OCI-LY3 (cell line): ENCODE results near the gene ESYT1.

Experiments
- CTCF ChIP-seq: fragments of 200-600, 300-600 bp; sonication (generic); IDR thresholded peaks from 2 replicates; pipeline ENCODE4 v1.5.1; 2014; ENCODE audit warnings: antibody characterized with exemption, low read length, low read depth
- EZH2phosphoT487 ChIP-seq: fragments of 200-600 bp; shearing (Covaris generic); IDR thresholded peaks from 2 replicates; pipeline ENCODE4 v1.6.1; 2018; ENCODE audit warnings: antibody characterized with exemption, mixed run types, low read depth

DNA sequence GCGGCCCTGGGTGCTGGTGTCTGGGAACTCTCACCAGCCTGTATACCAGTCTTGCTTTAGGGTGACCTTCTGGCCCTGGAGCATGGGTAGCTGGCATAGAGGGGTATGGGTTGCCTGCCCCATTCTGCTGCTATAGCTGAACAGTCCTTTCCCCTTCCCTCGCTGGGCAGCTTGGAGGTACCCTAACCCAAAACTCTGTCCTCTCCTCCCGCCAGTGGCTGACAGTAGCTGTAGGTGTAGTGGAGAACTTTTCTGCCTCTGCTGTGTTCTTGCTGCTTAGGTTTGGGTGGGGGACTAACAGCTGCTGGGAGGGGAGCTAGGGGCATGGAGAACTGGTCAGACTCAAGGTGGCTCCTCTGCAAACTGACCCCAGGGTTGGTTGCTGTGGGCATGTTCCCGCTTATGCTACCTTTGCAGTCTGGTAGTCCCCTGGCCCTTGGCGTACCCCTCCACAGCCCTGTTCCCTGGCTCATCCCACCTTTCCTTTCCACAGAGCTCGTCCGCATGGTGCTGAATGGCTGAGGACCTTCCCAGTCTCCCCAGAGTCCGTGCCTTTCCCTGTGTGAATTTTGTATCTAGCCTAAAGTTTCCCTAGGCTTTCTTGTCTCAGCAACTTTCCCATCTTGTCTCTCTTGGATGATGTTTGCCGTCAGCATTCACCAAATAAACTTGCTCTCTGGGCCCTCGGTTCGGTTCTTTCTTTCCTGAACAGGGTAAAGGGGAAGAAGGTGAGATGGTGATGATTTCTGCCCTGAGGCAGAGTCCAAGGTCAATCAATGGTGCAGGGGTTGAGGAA, 33.0 kb downstream of the ESYT1 start:
- no peak for TF ChIP-seq CTCF
- no peak for TF ChIP-seq EZH2phosphoT487
